ENCODE results near the gene NRAP.

NRAP gene

GRCh38 chr10:113663908-113664307 lies at the start of gene NRAP:
Gene NRAP, minus strand, starts transcription at chr10:113664041. Its CDS starts 159 bp downstream, at chr10:113663882.
- DNase-seq = no peak

DNA sequence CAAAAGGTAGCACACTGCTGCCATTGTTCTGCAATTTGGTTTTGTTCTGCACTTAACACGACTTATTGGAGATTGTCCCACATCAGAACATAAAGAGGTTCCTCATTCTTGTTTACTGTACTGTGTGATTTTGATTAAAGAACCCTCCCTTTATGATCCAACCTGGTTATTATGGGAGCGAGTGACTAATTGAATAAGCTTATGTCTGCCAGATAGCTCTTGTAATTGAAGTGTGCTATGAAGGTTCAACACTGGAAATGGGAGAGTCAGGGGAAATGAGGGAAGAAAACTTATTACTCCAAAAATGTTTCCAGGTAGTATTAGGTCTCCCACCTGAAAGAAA lies 49.8 kb upstream of the NRAP start:
- DNase-seq = no peak

DNA sequence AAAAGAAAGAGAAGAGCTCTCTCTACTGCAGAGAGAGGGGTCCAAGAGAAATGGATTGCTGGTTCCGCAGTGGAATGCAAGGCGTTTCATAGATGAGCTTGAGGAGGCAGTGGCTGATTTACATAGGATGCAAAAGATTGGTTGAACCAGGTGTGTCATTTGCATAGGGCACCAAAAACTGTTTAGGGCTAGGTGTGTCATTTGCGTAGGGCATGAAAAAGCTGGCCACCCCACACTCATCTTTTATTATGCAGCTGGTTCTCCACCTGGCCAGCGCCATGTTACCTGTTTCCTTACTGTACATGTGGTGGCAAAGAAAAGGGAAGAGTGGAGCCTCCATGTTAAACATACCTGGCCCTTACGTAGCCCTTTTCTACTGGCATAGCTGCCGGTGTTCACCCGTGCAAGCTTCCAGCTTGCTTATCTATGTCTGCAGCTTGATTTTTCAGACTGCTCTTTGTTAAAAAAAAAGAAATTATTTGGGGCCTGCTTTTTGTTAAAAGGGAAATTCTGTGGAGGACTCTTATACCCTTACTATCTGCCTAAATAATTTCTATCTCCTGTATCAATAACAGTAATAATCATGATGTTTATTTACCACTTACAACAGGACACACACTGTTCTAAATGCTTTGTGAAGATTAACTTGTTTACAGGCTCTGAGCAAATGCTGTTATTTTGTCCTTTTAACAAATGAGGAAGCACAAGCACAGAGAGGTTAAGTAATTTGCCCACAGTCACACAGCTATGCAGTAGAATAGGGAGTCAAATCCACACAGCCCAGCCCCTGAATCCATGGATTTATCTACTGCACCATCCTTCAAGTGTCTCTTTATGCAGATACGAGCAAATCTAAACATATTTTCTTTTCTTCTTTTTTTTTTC lies 49.2 kb upstream of the NRAP start:
- no peak for DNase-seq

DNA sequence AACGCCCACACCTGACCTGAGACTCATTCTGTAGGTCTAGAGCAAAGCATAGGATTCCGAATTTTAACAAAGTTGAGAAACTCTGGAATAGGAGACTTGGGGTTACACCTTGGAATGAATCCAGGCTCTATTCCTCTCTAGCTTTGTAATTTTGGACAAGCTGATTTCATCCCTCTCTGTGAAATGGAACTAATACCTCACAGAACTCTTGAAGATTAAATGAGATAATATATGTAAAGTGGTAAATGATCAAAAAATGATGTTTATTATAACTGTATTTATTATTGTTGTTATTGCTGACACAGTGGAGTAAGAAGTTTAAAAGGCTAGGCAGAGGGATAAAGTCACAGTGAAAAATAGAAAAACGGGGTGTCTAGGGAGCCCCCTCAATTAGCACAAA lies 48.2 kb upstream of the NRAP start:
- no peak for DNase-seq

GRCh38 chr10:113711142-113711541 lies 47.3 kb upstream of the NRAP start:
- no peak for DNase-seq

GRCh38 chr10:113709221-113709838 lies 45.5 kb upstream of the NRAP start:
- DNase-seq = no peak

- DNase-seq = no peak
Observed at GRCh38 chr10:113708640-113709039, 44.8 kb upstream of the NRAP start.

DNA sequence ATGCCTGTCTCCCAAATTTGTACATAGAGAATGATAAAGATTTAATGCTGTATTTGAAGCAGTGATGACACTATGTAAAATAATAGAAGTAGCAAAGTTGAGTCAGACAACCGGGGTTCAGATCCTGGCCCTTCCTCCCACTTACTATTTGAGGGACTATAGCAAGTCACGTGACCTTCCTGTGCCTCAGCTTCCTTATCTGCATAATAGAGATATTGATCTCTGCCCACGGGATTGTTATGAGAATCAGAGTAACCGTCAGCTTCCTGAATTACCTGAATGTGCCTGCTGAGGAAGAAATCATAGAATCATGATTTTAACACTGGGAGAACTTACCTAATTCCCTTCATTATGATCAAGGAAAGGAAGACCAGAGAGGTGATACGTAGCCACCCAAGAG lies 42.8 kb upstream of the NRAP start:
- DNase-seq = no peak

GRCh38 chr10:113705344-113705652 lies 41.5 kb upstream of the NRAP start:
- no peak for DNase-seq

GRCh38 chr10:113704637-113705343 lies 40.9 kb upstream of the NRAP start:
- no peak for DNase-seq

- DNase-seq = no peak
Observed at GRCh38 chr10:113697595-113697994, 33.8 kb upstream of the NRAP start.

- DNase-seq = no peak
Observed at GRCh38 chr10:113695691-113696090, 31.9 kb upstream of the NRAP start.

- DNase-seq = no peak
Observed at GRCh38 chr10:113693348-113693747, 29.5 kb upstream of the NRAP start.

GRCh38 chr10:113692271-113692670 lies 28.4 kb upstream of the NRAP start:
- DNase-seq = no peak

DNA sequence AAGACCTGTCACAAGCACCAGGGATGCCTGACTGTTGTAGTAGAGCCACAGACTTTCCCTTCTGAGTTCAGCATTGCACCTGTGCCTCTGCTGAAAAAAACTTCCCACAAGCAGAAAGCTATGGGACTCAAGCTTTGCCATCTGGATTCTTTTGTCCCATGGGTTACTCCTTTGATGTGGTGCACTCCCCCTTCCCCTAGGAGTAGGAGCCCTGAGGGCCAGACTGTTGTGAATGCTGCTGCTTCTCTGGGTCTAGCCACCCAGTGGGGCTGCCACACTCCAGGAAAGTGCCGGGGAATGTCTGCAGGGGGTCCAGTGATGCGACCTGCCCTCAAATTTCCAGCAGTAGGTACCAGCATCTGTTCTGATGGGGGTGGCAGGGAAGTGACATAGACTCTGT lies 27.5 kb upstream of the NRAP start:
- DNase-seq = no peak

GRCh38 chr10:113690749-113691148 lies 26.9 kb upstream of the NRAP start:
- no peak for DNase-seq

DNA sequence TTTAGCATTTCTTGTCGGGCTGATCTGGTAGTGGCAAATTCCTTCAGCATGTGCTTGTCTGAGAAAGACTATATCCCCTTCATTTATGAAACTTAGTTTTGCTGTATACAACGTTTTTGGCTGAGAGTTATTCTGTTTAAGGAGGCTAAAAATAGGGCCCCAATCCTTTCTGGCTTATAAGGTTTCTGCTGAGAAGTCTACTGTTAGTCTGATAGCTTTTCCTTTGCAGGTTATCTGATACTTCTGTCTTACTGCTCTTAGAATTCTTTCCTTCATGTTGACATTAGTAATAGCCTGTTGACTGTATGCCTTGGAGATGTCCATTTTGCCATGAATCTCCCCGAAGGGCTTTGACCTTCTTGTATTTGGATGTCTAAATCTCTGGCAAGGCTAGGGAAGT lies 25.7 kb upstream of the NRAP start:
- no peak for DNase-seq

DNA sequence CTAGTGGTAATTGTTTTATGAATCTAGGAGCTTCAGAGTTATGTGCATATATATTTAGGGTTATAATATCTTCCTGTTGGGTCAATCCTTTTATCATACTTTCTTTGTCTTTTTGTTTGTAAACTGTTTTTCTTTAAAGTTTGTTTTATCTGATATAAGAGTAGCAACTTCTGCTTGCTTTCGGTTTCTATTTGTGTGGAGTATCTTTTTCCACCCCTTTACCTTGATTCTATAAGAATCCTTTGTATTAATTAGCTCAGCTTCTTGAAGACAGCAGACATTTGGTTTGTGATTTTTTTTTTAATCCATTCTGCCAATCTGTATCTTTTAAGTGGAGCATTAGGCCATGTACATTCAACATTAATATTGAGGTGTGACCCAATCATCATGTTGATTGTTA lies 25.2 kb upstream of the NRAP start:
- no peak for DNase-seq

DNA sequence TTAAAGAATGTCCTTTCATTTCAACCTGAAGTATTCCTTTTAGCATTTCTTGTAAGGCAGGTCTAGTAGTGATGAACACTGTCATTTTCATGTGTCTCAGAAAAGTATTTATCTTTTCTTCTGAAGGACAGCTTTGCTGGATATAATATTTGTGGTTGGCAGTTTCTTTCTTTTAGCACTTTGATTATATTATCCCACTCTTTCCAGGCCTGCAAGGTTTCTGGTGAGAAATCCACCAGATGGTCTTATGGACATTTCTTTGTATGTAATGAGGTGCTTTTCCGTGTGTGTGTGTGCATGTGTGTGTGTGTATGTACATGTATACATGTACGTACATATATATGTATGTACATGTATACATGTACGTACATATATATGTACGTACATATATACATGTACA lies 23.2 kb upstream of the NRAP start:
- DNase-seq = no peak

DNA sequence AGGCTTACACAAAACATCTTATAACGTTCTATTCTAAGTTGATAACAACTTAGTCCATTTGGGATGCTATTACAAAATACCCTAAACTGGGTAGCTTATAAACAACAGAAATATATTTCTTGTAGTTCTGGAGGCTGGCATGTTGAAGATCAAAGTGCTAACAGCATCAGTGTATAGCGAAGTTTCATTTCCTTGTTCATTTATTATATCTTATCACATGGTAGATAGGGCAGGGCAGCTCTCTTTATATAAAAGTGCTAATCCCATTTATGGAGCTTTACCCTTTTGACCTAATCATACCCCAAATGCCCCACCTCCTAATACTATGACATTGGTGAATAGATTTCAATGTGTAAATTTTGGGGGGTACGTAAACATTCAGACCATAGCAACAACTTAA lies 22.2 kb upstream of the NRAP start:
- no peak for DNase-seq

DNA sequence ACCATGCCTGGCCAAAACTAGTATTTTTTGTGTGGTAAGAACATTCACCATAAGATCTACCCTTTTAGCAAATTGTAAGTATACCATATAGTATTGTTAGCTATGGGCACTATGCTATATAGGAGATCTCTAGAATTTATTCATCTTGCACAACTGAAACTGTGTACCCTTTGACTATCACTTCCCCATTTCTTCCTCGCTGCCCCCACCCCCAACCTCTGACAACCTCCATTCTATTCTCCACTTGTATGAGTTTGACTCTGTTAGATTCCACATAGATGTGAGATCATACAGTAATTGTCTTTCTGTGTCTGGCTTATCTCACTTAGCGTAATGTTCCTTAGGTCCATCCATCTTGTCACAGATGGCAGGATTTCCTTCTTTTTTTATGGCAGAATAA lies 19.5 kb upstream of the NRAP start:
- no peak for DNase-seq

DNA sequence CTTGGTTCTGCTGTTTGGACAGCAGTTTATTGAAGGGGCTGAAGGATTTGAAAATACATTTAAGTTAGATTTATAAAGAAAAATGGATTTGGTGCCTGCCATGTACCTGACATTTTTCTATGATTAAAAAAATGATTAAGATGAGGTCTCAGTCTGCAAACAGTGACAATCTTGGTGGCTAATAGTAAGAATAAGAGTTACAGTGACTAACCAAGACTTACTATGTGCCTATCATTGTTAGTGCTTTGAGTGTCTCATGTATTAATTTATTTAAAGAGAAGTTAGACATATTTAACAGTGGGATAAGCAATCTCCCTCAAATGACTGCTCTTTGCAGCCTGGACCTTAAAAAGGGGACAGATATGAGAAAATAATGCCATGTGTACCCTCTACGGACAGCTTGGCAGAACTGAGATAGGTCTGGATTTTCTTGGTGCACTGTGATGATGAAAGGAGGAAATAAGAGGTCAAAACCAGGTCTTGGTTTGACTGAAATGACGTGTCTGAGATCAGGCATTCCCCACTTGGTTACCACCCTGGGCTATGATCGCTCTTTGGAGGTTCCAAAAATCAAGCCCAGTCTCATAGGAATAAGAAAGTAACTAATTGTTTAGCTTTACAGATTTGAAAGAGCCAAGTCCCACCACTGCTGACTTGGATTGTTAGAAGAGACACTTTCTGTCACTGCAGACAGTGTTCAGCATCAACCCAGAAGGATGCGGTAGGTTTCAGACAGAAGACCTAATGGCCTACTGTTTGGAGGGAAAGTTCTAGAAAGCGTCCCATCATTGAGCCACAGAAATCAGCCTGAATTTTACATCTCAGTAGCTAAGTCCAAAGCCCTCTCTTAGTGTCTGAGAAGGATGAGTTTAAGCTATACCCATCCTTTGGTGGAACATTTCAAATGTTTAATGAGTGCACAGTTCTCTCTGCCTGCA lies 18.0 kb upstream of the NRAP start:
- DNase-seq = no peak
